BLaER1 treated with 17β-estradiol and CSF1 and Interleukin-3, amounts not matched to agents 10 nM and 100 nM (cell line): Measurements from ENCODE around the gene SPDYE2.
"Not testable (repeated sequence)": the region's sequence is repeated elsewhere in the genome, so short reads cannot be mapped to it uniquely, and the experiment has no call there.

ENCODE experiments used
- H3K27ac ChIP-seq, 11 experiments: shearing (Covaris generic); formaldehyde crosslinking; 2 replicates each; pipeline ENCODE4 v1.8.1; 2022
- H3K27me3 ChIP-seq, 11 experiments: shearing (Covaris generic); formaldehyde crosslinking; 2 replicates each; pipeline ENCODE4 v1.8.1; 2022
- H3K36me3 ChIP-seq, 11 experiments: shearing (Covaris generic); formaldehyde crosslinking; 2 replicates each; pipeline ENCODE4 v1.8.1; 2022
- H3K4me1 ChIP-seq, 10 experiments: shearing (Covaris generic); formaldehyde crosslinking; 2 replicates each; pipeline ENCODE4 v1.8.1; 2022
- H3K4me2 ChIP-seq, 11 experiments: shearing (Covaris generic); formaldehyde crosslinking; 2 replicates each; pipeline ENCODE4 v1.8.1; 2022
- H3K4me3 ChIP-seq, 10 experiments: shearing (Covaris generic); formaldehyde crosslinking; 2 replicates each; pipeline ENCODE4 v1.8.1; 2022
- H3K9ac ChIP-seq, 11 experiments: shearing (Covaris generic); formaldehyde crosslinking; 2 replicates each; pipeline ENCODE4 v1.8.1; 2022
- H3K9me3 ChIP-seq, 11 experiments: shearing (Covaris generic); formaldehyde crosslinking; replicated peaks in 1 of 11; 2 replicates each; pipeline ENCODE4 v1.8.1; 2022
- H4K20me1 ChIP-seq, 11 experiments: shearing (Covaris generic); formaldehyde crosslinking; 2 replicates each; pipeline ENCODE4 v1.8.1; 2022

The SPDYE2 gene

DNA sequence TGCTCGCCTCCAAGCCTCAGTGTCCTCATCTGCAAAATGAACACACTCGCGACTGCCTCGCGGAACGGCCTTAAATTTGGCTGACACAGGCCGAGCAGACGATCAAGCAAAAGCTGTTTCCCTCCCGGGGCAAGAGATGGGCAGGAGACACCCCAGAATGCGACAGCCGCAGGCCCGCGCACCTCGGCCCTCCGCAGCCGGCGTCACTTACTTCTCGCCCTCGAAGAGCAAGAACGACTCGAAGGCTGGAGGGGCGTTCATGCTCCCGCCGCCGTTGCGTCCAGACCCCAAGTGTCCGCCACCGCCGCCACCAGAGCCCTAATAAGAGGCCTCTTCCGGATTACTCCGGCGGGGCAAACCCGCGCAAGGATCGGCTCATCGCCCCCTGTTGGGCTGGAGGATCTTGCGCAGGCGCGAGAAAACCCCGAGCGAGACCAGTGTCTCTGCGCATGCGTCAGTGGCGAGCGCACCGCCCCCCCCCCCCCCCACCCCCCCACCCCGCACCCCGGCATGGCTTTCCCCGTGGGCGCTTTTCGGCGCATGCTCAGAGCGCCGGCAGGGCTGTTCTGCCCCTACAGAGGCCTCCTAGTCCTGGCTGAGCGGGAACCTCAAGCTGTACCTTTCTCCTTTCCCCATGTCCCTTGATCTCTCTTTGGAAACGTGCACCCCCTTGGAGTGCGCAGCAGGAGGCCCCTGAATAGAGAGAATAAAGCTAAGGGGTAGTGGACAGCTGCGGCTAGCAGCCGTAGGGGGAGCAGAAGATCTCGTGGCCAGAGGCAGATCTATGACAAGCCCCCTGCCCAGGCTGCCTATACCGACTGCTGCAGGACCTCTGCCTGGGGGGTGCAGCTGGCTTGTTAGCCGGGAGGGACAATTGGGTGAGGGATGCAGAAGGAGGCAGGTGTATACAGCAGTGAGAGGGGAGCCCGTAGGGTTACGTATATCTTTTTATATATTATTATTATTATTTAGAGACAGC, 21.5 kb downstream of the SPDYE2 start, which contains the start of gene POLR2J3:
TSS of gene POLR2J3 (minus strand) at position 323 of the 979 bp plus-strand sequence. CDS start at position 261, 62 bp downstream.
- H3K9me3 ChIP-seq, H3K4me1 ChIP-seq, H3K36me3 ChIP-seq, H3K27me3 ChIP-seq, H3K4me2 ChIP-seq, H4K20me1 ChIP-seq: not testable (repeated sequence)
- Histone ChIP-seq H3K9ac (peak within 1 kb of the TSS; percentile 77 to 85 (median 83)), H3K27ac (peak within 1 kb of the TSS; percentile 67 to 83 (median 78); a peak in 21 of 22 replicates), H3K4me3 (peak within 1 kb of the TSS; percentile 59 to 74 (median 69))

DNA sequence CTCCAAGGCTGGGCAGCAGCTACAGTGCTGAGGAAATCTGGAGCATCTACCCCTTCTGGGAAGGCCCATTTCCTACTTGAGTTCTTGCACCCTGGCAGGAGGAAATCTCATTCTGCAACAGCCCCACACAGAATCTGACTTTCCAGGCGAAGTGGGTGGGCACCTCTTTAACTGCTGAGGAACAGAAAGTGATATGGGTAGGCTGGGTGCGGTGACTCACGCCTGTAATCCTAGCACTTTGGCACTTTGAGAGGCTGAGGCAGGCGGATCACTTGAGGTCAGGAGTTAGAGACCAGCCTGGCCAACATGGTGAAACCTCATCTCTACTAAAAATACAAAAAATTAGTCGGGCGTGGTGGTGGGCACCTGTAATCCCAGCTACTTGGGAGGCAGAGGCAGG, 23.6 kb downstream of the SPDYE2 start:
- H3K4me1 ChIP-seq, H4K20me1 ChIP-seq, H3K36me3 ChIP-seq, H3K27ac ChIP-seq, H3K4me3 ChIP-seq, H3K9ac ChIP-seq, H3K9me3 ChIP-seq, H3K27me3 ChIP-seq, H3K4me2 ChIP-seq: not testable (repeated sequence)

DNA sequence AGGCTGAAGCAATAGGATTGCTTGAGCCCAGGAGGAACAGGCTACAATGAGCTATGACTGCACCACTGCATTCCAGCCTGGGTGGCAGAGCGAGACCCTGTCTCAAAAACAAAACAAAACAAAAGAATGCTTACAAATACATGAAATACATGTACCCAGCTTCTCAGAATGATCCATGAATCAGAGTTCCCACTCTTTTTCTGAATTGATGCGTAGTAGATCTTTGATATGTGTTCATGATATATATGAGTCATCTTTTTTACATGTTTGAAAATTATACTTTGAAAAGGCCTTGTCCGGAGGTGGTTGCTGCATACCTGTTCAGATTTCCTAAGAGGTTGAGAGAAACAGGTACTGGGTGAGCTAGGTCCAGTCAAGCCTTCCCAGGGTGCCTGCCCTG, 25.3 kb downstream of the SPDYE2 start:
- not testable (repeated sequence) for H3K36me3 ChIP-seq, H3K9ac ChIP-seq, H3K27ac ChIP-seq, H3K4me1 ChIP-seq, H3K4me2 ChIP-seq, H3K9me3 ChIP-seq, H4K20me1 ChIP-seq, H3K4me3 ChIP-seq, H3K27me3 ChIP-seq

DNA sequence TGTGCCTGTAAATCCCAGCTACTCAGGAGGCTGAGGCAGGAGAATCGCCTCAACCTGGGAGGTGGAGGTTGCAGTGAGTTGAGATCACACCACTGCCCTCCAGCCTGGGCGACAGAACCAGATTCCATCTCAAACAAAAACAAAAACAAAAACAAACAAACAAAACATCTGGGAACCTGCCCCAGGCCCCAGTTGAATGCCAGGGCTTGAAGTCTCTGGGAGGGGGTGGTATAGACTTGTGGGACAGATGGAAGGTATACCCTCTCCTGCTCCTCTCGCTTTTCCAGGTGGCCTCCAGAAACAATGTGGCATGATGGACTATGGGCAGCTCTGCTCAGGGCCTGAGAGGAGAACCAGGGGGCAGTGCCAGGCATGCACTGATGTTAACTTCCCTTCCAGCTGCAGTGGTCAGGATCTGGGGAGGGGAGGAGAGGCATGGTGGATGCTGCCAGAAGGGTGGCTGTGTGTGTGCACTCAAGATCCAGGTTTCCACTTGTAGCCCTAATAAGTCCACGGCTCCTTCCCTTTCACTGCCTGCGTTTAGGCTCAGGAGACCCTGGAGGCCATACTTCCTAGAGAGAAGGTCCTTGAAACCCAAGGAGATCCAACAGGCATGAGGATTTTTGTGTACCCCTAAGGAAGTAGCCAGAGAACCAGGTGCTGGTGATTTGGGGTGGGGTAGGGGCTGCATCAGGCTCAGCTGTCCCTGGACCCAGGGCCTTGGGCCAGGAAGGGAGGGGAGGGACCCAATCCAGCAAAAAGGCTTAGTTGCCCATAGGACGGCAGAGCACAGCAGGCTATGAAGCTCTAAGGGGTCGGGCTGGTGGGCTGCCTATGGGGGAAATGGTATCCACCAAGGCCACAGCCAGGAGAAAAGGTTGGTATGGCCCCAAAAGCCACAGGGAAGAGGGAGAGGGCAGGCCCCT, 26.6 kb downstream of the SPDYE2 start:
- not testable (repeated sequence) for H3K4me2 ChIP-seq, H3K27me3 ChIP-seq, H4K20me1 ChIP-seq, H3K9me3 ChIP-seq, H3K36me3 ChIP-seq, H3K4me3 ChIP-seq, H3K9ac ChIP-seq, H3K4me1 ChIP-seq, H3K27ac ChIP-seq

DNA sequence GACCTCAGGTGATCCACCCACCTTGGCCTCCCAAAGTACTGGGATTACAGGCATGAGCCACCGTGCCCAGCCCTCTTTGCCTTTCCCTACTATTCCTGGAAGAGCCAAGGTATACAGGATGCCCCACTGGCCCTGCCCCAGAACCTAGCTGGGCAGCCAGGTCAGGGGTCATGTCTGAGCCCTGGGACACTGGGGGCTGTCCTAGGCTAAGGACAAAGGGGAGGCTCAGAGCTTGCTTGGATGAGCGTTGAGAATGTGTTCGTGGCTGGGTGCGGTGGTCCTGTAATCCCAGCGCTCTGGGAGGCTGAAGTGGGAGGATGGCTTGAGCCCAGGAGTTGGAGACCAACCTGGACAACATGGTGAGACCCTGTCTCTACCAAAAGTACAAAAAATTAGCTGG, 27.5 kb downstream of the SPDYE2 start:
- H3K27ac ChIP-seq, H3K4me1 ChIP-seq, H3K9me3 ChIP-seq, H3K4me3 ChIP-seq, H3K36me3 ChIP-seq, H4K20me1 ChIP-seq, H3K9ac ChIP-seq, H3K27me3 ChIP-seq, H3K4me2 ChIP-seq: not testable (repeated sequence)

DNA sequence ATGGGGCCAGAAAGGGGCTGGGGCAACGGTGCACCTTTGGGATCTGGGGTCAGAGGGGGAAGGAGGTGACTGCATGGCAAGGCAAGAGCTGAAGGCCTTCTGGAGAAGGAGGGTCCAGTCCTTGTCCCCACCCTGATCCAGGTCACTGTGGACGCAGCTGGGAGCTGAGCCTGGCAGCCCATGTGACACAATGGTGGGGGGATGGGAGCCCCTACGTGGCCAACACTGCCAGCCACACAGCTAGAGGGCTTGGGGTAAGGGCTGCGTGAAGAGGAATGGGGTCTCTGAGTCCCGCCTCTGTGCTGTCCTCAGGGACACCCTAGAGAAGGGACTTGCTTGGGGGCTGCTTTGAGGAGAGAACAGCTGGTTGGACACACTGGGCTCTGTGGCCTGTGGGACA, 30.7 kb downstream of the SPDYE2 start:
- not testable (repeated sequence) for H3K4me1 ChIP-seq, H3K4me2 ChIP-seq, H4K20me1 ChIP-seq, H3K27ac ChIP-seq, H3K4me3 ChIP-seq, H3K27me3 ChIP-seq, H3K36me3 ChIP-seq, H3K9me3 ChIP-seq, H3K9ac ChIP-seq

DNA sequence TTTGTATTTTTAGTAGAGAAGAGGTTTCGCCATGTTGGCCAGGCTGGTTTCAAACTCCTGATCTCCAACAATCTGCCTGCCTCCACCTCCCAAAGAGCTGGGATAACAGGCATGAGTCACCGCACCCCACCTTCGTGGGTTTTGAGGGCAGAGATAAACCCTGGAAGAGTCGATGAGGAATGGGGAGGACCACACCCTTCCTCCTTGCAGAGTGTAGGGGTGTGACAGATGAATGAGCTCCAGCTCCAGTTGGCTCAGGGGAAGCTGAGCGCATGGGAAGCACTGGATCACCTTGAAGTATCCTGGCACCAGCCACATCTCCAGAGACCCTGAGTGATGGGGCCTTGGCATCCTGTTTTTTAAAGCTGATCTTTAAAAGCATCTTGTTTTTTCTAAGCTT, 32.5 kb downstream of the SPDYE2 start:
- not testable (repeated sequence) for H3K27me3 ChIP-seq, H3K4me3 ChIP-seq, H3K9me3 ChIP-seq, H3K9ac ChIP-seq, H3K4me1 ChIP-seq, H3K4me2 ChIP-seq, H3K27ac ChIP-seq, H4K20me1 ChIP-seq, H3K36me3 ChIP-seq

DNA sequence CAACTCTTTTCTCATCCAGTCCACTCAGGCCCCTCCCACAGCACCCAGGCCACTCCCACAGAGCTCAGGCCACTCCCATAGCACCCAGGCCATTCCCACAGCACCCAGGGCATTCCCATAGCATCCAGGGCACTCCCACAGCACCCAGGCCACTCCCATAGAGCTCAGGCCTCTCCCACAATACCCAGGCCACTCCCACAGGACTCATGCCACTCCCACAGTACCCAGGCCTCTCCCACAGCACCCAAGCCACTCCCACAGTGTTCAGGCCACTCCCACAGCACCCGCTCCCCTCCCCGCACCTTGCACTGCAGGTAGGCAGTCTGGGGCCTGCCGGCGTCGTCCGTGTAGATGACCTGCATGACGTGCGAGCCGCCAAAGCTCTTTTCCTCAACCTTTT, 38.8 kb downstream of the SPDYE2 start:
- H3K4me2 ChIP-seq, H3K27ac ChIP-seq, H3K4me1 ChIP-seq, H4K20me1 ChIP-seq, H3K36me3 ChIP-seq, H3K9me3 ChIP-seq, H3K27me3 ChIP-seq, H3K9ac ChIP-seq, H3K4me3 ChIP-seq: not testable (repeated sequence)

DNA sequence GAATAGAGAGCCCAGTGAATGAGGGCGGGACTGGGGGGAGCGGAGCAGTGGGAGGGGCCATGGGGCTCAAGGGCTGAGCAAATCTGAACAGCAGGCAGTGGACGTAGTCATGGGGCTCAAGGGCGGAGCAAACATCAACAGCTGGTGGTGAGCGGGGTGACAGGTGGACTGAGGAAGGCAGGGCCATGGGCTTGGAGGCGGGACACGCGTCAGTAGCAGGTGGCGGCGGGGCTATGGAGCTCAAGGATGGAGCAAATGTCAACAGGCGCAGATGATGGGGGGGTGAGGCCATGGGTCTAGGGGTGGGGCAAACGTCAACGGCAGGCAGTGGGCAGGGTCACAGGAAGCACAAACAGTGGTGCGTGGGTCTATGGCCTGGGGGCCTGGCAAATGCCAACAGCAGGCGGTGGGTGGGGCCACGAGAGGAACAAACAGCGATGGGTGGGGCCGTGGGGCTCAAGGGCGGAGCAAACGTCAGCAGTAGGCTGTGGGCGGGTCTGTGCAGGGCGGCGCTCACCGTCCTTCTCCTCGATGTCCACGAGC, 41.5 kb downstream of the SPDYE2 start:
- not testable (repeated sequence) for H3K36me3 ChIP-seq, H4K20me1 ChIP-seq, H3K27ac ChIP-seq, H3K9ac ChIP-seq, H3K27me3 ChIP-seq, H3K9me3 ChIP-seq, H3K4me3 ChIP-seq, H3K4me2 ChIP-seq, H3K4me1 ChIP-seq

DNA sequence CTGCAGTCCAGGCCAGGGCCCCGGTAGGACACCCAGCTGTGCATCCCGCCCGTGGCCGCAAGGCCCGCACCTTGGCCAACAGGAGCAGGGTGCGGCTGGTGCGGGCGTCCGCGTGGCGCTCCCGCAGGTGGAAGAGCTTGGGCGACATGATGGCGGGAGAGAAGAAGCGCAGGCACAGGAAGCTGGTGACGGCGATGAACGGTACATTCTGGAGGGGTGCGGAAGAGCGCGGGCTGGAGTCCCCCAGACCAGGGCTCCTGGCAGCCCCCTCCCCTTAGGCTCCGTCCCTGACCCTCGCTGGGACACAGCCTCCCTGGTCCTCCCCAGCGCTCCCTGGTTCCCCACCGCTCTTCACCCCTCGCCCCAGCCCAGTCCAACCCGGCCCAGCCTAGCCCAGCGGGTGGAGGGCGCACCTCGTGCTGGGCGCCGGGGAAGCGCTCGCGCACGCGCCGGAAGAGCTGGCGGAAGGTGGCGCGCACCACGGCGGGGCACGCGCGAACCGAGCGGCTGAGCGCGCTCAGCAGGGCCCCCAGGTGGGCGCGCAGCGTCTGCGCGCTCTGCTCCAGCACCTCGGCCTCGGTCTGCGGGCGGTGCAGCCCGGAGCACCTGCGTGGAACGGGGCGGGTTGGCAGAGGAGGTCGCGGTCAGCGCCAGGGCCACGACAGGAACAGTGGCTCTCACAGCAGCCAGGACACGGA, 42.8 kb downstream of the SPDYE2 start:
- H3K36me3 ChIP-seq, H3K9me3 ChIP-seq, H4K20me1 ChIP-seq, H3K4me2 ChIP-seq, H3K27ac ChIP-seq, H3K9ac ChIP-seq, H3K4me3 ChIP-seq, H3K4me1 ChIP-seq, H3K27me3 ChIP-seq: not testable (repeated sequence)

DNA sequence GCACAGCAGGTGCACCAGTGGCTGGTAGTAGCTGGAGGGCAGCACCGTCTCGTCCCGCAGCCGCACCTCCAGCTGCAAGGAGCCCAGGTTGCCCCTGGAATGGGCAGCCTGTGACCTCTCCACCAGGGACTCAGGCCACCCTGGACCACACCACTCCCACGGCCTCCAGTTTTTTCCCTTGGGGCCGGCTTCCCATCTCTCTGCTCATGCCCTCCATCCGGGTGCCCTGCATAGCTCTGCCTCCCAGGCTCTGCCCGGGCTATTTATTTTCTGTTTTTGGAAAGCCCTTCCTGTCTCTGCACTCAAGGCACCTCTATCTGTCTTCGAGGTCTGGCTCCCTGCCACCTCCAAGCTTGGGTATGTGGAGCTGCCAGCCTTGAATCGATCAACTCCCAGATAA, 45.0 kb downstream of the SPDYE2 start:
- H3K4me3 ChIP-seq, H3K9ac ChIP-seq, H3K36me3 ChIP-seq, H3K27me3 ChIP-seq, H4K20me1 ChIP-seq, H3K4me2 ChIP-seq, H3K9me3 ChIP-seq, H3K27ac ChIP-seq, H3K4me1 ChIP-seq: not testable (repeated sequence)

DNA sequence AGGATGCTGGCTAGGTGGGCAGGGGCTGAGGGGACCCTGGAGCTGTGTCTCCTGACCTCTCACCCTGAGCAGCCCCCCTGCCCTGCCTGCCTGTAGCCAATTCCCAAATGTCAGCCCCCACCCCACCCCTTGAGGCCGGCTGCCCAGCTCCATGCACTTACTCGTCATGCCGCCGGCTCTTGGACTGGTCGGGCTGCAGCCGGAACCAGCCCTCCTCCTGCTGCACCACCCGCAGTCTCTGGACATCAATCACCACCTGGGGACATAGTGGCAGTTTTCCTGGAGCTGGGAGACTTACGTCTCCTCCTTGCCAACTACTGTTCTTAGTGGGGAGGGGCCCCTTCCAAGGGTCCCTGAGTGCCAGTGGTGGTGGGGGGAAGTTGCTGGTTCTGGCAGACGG, 48.7 kb downstream of the SPDYE2 start:
- not testable (repeated sequence) for H3K4me3 ChIP-seq, H3K27me3 ChIP-seq, H3K36me3 ChIP-seq, H3K27ac ChIP-seq, H3K4me1 ChIP-seq, H4K20me1 ChIP-seq, H3K4me2 ChIP-seq, H3K9me3 ChIP-seq, H3K9ac ChIP-seq

DNA sequence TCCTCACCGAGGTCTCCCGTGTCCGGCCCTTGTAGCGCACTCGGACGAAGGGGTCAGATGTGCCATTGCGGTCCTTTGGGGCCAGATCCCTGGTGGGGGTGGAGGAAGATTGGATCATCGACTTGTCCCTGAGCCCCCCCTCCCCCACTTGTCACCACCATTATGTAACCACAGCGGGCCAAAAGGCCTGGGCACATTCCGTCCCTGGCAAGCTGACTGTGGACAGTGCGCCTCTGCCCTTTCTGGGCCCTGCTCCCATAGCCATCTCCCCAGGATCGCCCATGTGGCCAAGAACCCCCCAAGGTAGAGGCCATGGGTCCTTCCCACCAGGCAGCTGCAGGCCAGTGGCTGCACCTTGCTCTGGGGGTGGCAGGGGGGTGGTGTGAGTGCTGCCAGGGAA, 51.3 kb downstream of the SPDYE2 start:
- H4K20me1 ChIP-seq, H3K9me3 ChIP-seq, H3K27me3 ChIP-seq, H3K27ac ChIP-seq, H3K4me1 ChIP-seq, H3K4me3 ChIP-seq, H3K9ac ChIP-seq, H3K4me2 ChIP-seq, H3K36me3 ChIP-seq: not testable (repeated sequence)
